GM21723 (cell line): ENCODE results near the gene CARMIL1.

Source experiments
- ATAC-seq: cut with Tn5 transposase; IDR thresholded peaks from one replicate; pipeline ENCODE4 v1.9.1; 2021; ENCODE audit warnings: mild to moderate bottlenecking, moderate library complexity; ENCODE audit not compliant: unreplicated experiment

Gene CARMIL1

GRCh38 chr6:25497383-25498040 lies 218.3 kb downstream of the CARMIL1 start:
- ATAC-seq, result no peak

GRCh38 chr6:25498505-25498904 lies 219.3 kb downstream of the CARMIL1 start:
- no peak for ATAC-seq

DNA sequence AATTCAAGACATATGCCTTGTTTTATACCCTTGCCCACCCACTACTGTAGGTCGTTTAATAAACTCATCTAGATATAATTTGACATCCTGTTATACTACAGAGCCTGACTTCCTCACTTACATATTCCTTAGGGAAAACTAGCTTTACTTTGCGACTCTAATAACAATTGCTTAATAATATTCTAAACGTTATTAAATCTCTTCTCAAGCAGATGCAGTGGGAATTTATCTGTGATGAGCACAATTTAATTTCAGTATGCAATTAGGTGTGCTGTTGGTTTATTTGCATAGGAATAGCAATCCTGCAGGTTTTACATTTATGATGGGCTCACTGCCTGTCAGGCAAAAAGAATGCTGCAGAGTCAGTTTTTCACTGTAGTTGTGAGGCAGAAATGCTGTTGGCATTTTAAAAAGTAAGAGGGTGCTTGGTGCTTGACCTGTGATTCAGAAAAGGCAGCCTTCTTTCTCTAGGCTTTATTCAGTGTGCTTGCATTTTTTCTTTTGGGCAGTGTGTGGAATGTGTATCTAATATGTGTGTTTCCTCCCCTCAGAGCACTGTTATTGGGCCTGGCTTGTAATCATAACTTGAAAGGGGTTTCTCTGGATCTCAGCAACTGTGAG lies 220.6 kb downstream of the CARMIL1 start:
- no peak for ATAC-seq

DNA sequence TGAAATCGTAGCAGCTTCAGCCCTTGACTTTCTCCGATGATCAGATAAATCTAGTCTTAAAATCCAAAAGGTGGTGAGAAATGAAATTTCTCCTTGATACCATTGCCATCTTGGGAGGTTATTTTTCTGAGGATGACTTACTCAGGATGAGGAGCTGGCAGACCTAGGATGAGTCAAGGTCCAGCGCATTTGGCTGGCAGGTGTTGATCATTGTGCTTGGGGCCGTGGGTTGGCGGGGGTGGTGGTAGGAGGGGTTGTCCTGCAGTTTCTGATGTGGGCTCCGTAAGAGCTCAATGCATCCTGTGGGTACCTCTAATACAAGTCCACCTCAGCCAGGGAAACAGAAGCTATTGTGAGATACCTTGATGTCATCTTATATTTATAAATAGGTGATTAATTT lies 224.5 kb downstream of the CARMIL1 start:
- ATAC-seq, result no peak

DNA sequence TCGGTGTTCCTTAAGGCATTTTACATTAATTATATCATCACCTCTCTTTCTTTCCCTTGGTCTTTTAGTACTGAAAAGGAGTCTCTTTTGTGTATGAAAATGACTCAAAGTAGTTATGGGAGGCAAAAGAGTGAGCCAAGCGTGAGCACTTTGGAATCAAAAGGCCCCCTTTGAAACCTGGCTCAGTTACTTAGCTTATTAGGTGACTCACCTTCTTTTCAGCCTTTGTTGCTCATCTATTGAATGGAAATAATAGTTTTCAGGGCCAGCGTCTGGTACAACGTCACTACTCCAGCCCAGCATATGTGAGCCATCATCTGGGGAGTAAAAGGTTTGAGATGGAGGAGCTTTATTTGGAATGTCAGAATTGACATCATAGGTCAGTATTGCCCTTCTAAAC lies 225.5 kb downstream of the CARMIL1 start:
- no peak for ATAC-seq

DNA sequence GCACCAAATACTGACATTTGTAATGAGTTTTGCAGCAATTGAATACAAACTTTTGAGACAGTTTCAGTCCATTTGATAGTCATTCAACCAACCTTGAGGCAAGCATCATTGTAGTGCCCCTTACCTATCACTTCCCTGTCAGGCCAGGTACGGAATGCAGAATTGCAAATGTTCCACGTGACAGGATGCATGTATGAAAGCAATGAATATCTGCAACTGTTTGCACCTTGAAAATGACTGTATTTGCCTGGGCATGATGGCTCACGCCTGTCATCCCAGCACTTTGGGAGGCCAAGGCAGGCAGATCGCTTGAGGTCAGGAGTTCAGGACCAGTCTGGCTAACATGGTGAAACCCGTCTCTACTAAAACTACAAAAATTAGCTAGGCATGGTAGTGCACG lies 226.8 kb downstream of the CARMIL1 start:
- ATAC-seq, result no peak

- ATAC-seq, result no peak
Observed at GRCh38 chr6:25508051-25508450, 228.9 kb downstream of the CARMIL1 start.

DNA sequence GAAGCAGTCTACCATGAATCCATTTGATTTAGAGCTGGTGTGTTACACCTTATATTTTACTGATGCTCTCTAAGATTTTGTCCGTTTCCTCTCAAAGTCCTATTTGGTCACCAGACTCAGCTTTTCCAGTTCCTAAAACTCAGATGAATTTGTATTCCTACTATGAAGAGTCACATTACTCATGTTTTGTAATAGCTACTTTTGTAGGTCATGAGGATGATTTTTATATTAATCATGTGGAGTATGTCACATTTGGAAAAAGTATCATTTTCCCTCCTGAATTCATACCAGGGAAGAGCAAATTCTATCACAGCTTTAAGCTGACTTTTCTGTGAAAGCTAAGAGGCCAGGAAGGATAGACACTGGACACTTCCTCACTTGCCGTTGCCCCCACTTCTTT lies 232.2 kb downstream of the CARMIL1 start:
- no peak for ATAC-seq

GRCh38 chr6:25512560-25512959 lies 233.4 kb downstream of the CARMIL1 start:
- ATAC-seq, result no peak

GRCh38 chr6:25519856-25520255 lies 240.7 kb downstream of the CARMIL1 start:
- ATAC-seq, result no peak

DNA sequence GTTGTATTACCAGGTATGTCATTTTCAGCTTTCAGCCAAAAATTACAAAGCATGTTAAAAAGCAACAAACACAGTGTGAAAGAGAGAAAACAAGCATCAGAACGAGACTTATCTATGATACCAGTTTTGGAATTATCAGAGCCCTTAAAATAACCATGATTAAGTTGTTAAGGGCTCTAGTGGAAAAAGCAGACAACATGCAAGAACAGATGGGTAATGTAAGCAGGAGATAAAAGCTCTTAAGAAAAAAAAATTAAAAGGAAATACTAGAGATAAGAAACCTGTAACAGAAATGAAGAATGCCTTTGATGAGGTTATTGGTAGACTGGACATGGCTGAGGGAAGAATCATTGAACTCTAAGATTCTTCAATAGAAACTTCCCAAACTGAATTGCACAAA lies 245.4 kb downstream of the CARMIL1 start:
- ATAC-seq, result no peak

GRCh38 chr6:25525078-25525477 lies 245.9 kb downstream of the CARMIL1 start:
- ATAC-seq, result no peak

DNA sequence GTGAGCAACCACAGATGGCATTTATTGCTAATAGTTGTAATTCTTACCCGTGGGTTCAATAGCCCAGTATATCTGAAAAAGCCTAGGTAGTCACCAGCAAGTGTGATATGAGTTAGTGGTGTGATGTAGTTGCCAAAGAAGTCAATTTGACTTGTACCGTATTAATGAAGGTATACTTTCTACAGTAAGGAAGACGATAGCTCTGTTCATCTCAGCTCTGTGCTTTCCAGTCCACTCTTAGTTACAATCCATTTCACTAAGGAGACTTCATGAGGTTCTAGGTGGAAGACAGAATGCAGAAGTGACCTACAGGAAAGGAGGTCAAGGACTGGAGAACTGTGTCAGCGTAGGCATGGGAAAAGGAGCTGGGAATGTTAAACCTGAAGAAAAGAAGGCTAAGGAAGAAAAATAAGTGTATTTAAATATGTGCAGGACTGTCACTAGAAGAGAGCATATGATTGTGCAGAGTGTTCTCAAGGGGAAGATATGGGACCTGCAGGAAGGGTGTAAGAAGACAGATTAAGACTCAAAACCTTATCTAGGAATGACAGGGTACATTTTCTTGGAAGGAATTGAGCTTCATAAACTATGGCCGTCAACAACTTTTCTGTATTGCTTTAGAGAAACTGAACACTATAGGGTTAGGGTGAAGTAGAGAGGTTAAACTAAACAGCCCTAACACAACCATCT lies 255.9 kb downstream of the CARMIL1 start:
- no peak for ATAC-seq

DNA sequence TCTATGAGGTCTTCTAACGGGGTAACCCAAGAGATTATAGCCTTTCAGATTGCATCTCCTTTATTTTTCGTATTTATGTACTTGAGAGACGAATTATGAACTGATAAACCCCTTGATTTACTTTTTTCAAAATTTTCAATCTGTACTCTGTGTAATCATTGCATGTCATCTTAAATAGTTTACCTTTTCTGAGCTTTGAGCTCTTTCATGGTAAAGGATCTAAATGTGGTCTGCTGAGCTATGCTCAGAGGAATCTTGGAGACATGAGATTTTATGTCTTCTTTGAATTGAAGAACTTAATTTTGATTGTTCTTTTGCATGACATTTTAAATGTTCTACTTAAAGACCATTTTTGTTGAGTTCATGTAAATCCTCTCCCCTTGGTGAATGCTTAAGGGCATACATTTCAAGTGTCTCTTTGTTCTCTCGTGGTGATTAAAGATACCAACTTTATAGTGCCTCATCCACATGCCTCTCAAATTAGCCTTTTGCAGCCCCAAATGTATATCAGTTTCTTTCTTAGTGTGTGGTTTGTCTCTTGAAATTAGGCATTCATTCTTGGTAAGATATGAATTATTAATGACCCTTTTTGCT lies 256.6 kb downstream of the CARMIL1 start:
- ATAC-seq, result no peak

DNA sequence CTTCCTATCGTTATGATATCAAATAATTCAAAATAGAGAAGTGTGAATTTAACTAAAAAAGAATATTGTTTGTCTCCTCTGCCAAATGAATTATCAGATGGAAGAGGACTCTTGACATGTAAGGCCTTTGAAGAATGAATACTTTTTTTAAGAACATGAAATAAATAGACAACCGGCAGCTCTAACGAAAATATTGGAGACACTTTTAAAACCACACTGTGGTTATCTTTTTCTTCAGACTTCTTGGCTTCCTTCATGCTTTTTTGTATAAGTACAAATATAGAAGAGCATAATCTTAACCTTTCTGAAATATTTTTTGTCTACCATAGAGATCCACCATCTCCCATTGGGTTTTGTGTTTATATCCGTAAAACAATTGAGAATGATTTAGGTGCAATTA lies 257.6 kb downstream of the CARMIL1 start:
- ATAC-seq, result no peak

GRCh38 chr6:25537349-25538018 lies 258.3 kb downstream of the CARMIL1 start:
- ATAC-seq, result no peak

GRCh38 chr6:25541228-25541627 lies 262.1 kb downstream of the CARMIL1 start:
- ATAC-seq, result no peak

DNA sequence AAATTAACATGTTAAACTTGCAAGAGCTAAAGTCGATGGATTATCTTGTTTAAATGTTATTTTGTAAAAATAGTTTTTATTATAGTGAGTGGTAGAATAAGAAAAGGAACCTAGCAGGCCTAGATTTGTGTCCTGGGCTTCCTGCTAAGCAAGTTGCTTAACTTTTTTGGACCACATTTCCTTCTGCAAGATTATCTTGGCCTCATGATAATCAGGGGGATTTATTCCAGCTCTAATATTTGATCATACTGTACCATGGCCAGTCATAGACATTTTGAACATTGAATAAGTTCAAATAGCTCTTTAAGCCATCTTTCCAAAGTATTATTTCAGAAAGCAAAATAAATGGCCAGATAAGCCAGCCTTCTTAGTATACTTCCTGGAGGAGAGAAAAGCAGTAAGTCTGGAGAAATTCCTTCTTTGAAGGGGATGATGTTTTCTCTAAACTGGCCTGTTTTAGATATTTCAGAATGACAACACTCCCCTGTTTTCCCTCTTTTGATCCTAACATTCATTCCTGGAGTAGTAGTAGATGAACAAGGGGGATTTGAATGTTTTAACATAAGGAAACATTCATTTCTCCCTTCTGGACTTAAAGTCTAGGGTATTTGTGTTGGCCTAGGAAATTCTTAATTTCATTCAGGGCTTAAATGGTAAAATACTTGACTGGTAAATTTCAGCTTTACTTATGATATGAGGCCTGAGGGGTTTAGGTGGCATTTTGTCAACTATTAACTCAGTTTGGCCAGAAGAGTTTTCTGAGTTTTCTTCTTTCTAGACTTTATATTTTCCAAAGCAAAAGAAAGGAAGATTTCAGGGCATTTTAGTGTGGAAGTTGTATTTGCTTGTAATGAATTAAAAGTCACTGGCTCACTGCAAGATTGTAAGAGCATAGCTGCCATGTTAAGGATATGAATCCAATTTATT lies 264.1 kb downstream of the CARMIL1 start:
- ATAC-seq, result no peak

DNA sequence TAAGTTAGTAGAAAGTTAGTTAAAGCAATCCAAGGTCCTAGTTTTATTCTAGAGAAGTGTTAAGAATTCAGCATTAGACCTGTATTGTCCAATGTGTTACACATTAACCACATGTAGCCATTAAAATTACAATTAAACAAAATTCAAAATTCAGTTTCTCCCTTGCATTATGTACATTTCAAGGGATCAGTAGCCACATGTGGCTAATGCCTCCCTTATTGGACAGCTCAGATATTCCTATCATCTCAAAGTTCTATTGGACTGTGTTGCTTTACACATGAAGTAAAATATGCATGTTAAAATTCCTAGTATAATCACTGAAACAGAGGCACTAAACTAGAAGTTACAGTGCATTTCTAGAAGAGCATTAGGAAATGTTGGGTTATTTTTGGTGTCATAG lies 265.7 kb downstream of the CARMIL1 start:
- no peak for ATAC-seq

- no peak for ATAC-seq
Observed at GRCh38 chr6:25547797-25548196, 268.6 kb downstream of the CARMIL1 start.
